Measurements from ENCODE around the gene CDH5. TPM values are rescaled to one million over a fixed set of nuclear protein-coding genes. Genes with fewer than 3 reads are reported as not detected.

The CDH5 gene
- total RNA-seq, 4 donors from 2014 or later: 31.2 to 126 (median 70.6) TPM

- peak overlapping the region; percentile 24 to 79 for H3K27ac ChIP-seq
- intact Hi-C loops (cut with DNase I; ENCODE audit: low total_unique reads): no loop called here
These were observed 2.2 kb upstream of the CDH5 start for GRCh38 chr16:66364117-66364958.

DNA sequence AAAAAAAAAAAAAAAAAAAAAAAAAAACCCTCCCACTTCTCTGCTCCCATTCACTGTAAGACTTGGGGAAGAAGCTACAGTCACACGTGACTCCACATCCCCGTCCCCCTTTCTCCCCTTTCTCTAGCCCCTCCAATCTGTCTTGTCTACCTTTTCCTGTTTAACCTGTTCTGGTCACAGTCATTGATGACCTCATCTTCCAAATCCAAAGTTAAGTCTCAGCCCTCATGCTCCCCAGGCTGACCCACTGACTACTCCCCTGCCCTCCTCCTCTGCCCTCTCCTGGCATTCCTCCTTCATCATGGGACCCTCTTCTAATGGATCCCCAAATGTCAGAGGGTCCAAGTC is 1.6 kb upstream of the CDH5 start:
- DNase-seq: no peak
- intact Hi-C loops (cut with DNase I; ENCODE audit: low total_unique reads): no loop called here
- Histone ChIP-seq H3K36me3 (no peaks in the 10 kb centered on the region), H3K4me1 (no peaks in the 10 kb centered on the region), H3K27me3 (no peaks in the 10 kb centered on the region), H3K9me3 (no peaks in the 10 kb centered on the region), H3K27ac (peak overlapping the region; percentile 72 to 79), H3K4me3 (no peak overlapping the region)
- TF ChIP-seq POLR2A (IDR thresholded peaks at IDR 0.05): no peak
- TF ChIP-seq CTCF (IDR thresholded peaks at IDR 0.05): no peak

More at GRCh38 chr16:66364117-66364958, 2.2 kb upstream of the CDH5 start:
- H3K4me1 ChIP-seq: no peaks in the 10 kb centered on the region
- peak; percentile 54 to 70 for DNase-seq
- H3K36me3 ChIP-seq: no peaks in the 10 kb centered on the region
- no peaks in the 10 kb centered on the region for H3K27me3 ChIP-seq
- no peaks in the 10 kb centered on the region for H3K9me3 ChIP-seq
- H3K4me3 ChIP-seq: no peak overlapping the region
- TF ChIP-seq CTCF (IDR thresholded peaks at IDR 0.05) (no peak), POLR2A (IDR thresholded peaks at IDR 0.05) (no peak)

DNA sequence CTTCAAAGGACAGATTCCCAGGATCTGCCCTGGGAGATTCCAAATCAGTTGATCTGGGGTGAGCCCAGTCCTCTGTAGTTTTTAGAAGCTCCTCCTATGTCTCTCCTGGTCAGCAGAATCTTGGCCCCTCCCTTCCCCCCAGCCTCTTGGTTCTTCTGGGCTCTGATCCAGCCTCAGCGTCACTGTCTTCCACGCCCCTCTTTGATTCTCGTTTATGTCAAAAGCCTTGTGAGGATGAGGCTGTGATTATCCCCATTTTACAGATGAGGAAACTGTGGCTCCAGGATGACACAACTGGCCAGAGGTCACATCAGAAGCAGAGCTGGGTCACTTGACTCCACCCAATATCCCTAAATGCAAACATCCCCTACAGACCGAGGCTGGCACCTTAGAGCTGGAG is 840 bp upstream of the CDH5 start:
- H3K27me3 ChIP-seq: no peaks in the 10 kb centered on the region
- intact Hi-C loops (cut with DNase I; ENCODE audit: low total_unique reads): no loop called here
- TF ChIP-seq CTCF (IDR thresholded peaks at IDR 0.05): no peak
- no peak for TF ChIP-seq POLR2A (IDR thresholded peaks at IDR 0.05)
- no peaks in the 10 kb centered on the region for H3K9me3 ChIP-seq
- peak overlapping the region; percentile 72 to 79 for H3K27ac ChIP-seq
- peak; percentile 39 to 68 for DNase-seq
- no peaks in the 10 kb centered on the region for H3K36me3 ChIP-seq
- H3K4me1 ChIP-seq: no peaks in the 10 kb centered on the region
- H3K4me3 ChIP-seq: no peak overlapping the region

DNA sequence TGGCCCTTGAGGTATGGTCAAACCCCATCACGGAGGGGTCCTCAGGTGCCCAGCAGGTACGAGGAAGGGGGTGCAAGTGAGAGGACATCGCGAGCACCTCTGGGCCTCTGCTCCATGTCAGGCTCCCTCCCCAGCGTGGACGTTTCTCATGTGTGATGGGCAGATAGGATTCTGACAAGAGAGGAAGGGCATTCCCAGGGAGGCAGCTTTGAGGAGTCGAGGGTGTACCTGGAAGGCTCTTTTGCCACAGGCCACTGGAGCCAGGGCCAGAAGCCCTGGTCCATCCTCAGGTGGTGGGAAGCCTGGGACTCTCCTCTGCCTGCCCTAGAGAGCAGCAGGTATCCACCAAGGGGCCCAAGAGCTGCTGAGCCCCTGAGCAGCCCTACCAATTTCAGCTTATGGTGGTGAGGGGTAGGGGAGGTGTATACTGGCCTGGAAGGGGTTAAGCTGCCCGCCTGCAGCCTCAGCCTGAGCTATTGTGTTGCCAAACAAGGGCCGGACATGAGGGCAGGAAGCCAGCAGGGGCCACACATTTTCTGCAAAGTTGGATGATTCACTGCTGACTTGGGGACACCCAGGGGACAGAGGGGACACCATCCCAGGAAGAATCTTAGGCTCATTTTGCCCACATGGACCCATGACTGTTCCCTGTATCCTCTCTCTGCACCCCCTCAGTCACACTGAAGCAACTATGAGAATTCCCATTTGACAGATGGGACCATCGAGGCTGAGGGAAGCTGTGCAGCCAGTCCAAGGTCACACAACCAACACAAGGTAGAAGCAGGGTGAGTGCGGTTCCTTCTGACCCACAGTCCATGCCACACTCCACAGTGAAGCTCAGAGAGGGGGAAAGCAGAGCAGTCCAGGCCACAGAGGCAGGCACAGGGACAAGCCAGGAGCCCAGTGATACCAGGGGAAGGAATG is 1.7 kb downstream of the CDH5 start:
- no peaks in the 10 kb centered on the region for H3K9me3 ChIP-seq
- H3K36me3 ChIP-seq: no peaks in the 10 kb centered on the region
- TF ChIP-seq CTCF (IDR thresholded peaks at IDR 0.05) (no peak), POLR2A (IDR thresholded peaks at IDR 0.05) (no peak)
- no peaks in the 10 kb centered on the region for H3K27me3 ChIP-seq
- intact Hi-C loops (cut with DNase I; ENCODE audit: low total_unique reads): no loop called here
- DNase-seq: no peak
- H3K4me3 ChIP-seq: no peak overlapping the region
- no peaks in the 10 kb centered on the region for H3K4me1 ChIP-seq
- peak overlapping the region; percentile 72 to 79 for H3K27ac ChIP-seq
